DMS114 treated with DMSO at 0.1 percent for 48 hours (cell line): ENCODE results near the gene LRRC32.

Experiments used
- DNase-seq: peaks from one replicate; lab custom pipeline; 2025; ENCODE audit not compliant: unreplicated experiment; lab: John Stamatoyannopoulos, UW

LRRC32 gene

DNA sequence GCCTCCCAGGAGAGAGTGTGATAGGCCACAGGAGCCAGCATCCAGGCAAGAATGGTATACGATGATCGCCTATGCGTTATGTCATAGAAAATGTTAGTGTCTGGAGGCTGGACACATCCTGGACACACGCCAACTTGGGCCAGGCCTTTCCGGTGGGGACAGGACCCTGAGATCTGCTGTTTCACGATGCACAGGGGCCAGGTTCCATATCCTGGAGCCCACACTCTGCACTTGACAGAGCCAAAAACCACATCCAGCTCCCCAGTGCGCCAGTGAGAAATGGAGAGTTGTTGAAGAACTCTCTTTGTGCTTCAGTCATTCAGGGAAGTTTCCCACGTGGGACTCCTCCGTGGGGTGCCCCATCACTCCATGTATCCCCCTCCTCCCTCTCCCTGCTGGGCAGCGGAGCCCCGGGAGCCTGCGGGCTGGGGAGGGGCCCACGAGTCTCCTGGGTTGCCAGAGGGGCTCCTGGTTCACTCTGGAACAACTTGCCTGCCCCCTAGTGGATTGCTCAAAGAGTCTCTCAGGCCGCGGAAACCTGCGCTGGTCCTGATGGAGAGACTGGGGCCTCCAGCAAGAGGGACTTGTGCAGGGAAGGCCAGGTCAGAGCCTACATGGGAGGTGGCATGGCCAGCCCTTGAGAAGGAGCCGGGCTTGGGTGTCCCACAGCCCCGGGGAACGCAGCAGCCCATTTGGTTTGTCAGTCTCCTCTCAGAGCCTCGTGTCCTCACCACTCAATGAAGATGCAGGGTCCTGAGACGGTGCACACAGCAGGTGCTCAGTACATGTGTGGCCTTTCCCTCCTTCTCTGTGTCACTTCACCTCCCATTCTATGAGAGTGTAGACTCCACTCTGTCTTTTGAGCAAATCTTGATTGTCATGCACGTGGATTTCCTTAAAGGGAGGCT, 10.2 kb upstream of the LRRC32 start:
- DNase-seq = peak; percentile 40

- no peak for DNase-seq
Observed at GRCh38 chr11:76678321-76678720, 7.8 kb upstream of the LRRC32 start.

- no peak for DNase-seq
Observed at GRCh38 chr11:76677458-76677765, 6.9 kb upstream of the LRRC32 start.

DNA sequence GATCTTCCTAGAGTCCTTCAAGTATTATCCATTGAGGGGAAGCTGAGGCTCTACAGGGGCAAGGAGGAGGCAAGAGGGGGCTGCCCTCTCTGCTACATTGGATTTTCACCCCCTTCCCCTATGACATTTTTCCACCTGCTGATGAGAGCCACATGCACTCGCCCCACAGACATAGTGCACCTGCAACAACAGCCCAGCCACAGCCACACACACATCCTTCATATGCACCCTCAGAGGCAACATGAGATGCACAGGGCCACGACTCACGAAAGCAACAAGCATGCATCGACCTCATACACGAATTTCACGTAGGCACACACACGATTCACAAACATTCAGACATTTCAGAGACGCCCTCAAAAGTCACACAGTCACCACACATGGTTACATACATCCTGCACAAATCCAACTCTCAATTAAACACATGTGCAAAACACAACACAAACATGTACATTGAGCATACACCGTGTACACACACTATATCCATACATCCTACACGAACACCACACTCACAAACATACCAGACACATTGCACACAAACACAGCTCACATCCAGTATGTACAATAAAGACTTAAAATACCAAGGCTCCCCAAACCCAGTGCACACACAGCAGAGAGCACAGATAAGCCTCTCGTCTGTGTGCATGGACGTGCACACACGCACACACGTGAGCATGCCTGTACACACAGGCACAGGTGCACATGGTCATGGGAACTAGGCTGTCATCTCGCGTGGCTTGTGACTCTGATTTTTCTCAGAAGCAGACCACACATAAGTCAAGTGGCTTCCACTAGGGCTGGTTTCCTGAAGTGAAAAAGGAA, 6.3 kb upstream of the LRRC32 start:
- no peak for DNase-seq

DNA sequence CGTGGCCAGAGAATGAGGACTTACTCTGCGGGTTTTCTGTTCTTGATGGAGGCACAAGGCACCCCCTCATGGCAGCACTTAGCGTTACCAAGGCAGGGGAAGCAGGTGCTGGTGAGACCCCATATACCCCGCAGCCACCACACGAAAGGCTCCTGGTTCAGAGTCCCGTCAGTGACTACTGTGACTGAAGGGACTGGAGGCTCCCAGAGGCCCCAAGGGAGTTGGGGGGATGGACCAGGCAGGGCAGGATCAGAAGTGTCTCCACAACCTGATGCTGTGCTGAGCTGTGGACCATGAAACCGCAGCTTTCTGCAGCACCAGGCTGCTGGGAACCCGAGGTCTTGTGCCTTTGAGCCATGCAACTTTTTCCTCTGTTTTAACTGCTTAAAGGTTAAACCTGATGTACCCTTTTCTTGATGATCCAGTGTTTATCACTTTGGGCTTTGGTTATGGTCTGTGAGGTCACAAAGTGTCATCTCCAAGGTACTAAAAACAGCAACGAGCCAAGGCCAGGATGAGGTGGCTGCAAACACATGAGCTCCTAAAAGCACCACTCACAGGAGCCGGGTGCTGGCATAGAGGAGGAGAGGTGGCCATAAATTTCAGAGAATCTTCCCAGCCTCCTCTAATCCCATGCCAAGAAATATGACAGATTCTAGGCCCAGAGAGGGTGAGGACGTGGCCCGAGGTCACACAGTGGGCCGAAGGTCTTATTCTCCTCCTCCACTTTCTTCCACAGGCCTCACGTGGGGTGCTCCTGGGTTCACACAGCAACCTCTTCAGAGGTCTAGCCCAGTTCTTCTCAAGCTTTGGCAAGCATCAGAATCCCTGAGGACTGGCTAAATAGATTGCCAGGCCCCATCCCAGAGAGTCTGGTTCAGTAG, 4.2 kb upstream of the LRRC32 start:
- no peak for DNase-seq

GRCh38 chr11:76673176-76674142, 2.9 kb upstream of the LRRC32 start:
- no peak for DNase-seq

DNA sequence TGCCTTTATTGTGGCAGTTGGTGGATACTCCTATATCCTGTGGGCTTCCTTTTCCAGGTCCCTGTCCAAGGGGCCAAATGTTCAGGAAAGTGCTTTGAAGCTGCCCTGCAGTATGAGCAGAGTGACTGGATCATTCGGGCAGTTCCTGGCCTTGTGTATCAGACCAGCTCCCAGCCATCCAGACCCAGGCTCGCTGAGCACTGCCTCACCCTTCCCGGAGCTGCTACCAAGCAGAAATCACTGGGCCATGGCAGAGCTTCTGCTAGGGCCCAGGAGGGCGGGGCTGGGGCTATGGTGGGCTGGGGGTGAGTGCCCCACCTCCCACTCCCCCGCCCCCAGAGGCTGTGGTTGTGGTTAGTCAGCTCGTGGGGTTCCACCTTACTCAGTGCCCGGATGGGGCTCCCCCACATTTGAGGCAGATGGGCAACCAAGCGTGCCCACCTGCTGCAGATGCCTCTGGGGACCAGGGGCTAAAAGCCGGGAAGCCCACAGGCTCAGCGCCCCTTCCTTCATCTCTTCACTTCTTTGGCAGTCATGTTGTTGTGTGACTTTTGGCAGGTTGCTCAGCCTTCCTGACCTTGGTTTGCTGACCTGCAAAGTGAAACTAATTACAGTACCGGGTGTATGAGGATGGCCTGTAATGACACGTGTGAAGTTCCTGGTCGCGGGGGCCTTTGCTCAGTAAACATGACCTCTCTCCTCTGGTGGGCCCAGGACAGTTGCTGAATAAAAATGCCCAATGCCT, 2.1 kb upstream of the LRRC32 start:
- DNase-seq = no peak

DNA sequence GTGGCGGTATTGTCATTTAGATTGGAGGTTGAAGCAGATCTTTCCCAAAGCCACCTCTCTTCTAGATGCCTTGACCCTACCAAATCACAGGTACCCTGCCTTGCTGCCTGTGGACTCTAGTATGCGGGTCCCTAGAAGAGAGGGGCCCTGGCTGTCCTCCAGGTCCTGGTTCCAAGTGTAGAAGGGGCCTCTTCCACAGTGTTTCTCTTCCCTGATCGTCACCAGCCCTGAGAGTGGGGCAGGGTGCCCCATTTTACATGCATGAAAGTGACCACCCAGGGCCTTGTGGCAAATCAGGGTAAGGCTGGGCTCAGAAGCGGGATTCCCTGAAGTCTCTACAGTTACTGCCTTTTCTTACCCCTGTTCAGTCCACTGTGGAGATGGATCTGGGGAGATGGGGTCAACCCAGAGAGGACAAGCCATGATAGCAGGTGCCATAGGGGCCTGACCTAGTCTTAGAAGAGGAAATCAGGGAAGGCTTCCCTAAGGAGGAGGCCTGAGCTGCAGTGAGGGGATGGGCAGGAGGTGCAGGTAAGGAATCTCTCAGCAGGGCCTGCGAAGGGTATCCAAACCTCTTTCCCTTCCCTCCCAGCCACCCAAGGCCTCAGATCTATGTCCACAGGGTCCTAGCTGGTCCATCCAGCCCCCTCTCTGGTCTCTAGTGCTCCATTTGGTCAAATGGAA, 1.2 kb upstream of the LRRC32 start:
- no peak for DNase-seq

DNA sequence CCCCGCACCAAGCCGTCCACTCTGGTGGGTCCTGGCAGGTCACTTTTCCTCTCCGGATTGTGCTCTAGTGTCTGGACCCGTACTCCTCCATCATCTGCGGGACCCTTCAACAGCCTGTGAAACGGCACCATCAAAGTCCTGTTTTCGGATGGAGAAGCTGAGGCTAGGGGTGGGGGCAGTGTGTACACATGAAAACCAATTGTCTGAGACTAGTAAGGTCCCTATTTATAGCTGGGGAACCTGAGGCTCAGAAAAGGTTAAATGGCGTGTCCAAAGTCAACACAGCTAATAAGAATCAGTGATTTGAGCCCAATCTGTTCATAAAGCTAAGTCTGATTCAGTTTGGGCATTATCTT, 668 bp upstream of the LRRC32 start:
- no peak for DNase-seq

DNA sequence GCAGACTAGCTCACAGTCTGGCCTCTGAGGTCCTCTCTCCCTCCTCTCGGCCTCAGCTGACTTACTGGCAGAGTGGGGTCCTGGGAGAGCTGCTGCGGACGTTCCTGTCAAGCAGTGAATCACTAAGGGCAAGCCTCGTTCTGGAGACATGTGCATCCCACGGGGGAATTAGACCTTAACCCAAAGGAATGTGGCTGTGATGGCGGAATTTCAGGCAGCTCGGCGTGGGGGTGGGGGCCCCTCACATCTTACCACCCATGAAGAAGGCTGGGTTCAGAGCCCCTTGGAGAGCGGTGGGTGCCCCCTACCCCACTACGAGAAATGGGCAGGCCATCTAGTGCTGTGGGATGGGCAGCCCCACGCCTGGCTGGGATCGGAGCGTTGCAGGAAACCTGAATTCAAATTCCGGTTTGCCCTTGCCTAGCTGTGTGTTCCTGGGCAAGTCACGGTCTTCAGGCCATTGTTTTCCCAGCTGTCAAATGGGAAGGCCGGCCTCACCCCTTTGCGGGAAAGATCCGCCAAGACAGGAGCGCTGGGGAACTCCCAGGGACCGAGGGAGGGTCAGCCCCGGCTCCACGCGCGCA, 554 bp downstream of the LRRC32 start:
- no peak for DNase-seq

DNA sequence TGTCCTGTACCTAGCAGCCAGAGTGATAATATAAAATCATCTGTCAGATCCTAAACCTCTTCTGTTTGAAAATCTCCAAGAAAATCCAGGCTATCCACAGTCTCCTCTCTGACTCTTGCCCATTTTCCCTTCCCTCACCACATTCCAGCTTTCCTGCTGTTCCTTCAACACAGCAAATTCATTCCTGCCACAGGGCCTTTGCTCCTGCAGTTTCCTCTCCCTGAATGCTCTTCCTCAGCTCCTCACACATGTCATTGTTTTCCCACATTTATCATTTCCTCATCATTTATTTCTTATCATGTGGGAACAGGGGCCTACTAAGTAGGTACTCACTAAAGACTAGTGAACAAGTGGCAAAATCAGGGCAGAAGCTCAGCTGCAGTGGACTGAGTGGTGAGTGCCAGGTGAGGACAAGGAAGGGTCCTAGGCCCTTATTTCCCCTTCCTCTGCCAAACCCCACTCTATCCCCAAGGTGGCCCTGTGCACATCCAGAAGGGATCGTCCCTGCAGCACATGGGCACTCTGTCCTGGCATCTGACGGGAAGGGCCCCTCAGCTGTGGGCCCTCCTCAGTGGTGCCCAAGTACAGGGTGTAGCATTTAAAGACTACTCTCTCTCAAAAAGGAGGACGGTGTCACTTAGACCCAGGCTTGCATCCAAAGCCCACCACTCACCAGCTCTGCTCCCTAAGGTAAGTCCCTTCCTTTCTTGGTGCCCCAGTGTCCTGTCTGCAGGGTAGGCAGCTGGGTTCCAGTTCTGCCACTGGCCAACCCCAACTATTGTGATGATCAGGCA, 2.0 kb downstream of the LRRC32 start:
- no peak for DNase-seq

DNA sequence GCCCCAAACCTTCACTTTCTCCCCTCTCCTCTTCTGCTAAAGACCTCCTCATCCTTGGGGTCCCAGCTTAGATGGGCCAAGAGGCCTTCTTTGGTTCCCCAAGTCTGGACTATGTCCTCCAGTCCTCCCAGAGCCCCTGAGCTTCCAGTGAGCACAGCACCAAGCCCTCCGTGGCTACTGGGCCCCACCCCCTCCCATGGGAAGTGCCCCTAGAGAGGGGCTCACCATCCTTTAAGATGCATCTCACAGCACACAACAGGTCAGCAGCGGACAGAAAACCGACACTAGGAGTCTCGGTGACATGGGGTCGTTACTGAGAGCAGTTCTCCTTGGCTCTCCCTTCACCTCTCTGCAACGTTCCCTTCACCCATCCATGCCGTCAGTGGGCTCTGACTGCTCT, 2.7 kb downstream of the LRRC32 start:
- no peak for DNase-seq

DNA sequence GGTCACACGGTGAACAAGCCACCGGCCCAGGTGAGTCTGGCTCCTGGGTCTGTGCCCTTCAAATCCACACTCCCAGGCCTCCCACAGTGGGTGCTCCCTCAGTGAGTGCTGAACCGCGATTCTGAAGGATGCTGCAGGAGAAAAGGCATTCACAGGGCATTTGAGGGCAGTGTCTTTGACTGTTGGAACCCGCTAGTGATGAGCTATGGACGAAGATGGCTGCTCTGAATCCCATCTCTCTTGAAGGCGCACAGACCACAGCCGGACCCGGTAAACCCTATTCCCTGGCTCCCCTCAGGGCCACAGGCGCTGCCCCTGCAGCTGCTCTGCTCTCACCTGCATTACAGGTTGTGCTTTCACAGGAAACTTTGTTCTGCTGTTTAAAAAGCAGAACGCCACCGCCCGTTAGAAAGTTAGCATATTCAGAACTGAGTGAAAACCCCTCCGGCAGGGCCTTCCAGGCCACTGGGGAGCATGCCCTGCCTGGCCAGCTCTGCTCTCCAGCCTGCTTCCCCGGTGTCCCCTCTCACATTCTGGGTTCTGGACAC, 3.2 kb downstream of the LRRC32 start:
- DNase-seq = no peak

GRCh38 chr11:76666830-76667229, 3.7 kb downstream of the LRRC32 start:
- DNase-seq = no peak

GRCh38 chr11:76666408-76666807, 4.1 kb downstream of the LRRC32 start:
- DNase-seq = no peak

GRCh38 chr11:76665921-76666351, 4.6 kb downstream of the LRRC32 start:
- no peak for DNase-seq

DNA sequence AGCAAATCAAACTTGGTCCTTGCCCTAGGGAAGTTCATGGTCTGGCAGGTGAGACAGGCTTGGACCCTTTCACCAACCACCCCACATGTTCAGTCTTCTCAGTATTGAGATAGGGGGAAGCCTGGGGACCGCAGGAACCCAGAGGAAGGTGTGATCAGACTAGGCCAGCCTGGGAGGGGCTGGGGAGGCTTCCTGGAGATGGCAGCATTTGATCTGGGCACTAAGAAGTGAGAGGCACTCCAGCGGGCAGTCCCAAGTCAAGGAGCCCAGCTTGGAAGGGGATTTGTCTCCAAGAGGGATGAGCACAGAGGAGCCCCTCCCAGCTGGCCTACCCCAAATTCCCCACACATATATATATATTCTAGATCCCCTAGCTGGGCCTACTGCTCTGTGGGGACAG, 5.4 kb downstream of the LRRC32 start:
- no peak for DNase-seq
